ENCODE results near the gene URB2. TPM values are rescaled to one million over a fixed set of nuclear protein-coding genes. Genes with fewer than 3 reads are reported as not detected.

Gene URB2
- total RNA-seq, 1 donor from 2014 or later, result 10.3 TPM

DNA sequence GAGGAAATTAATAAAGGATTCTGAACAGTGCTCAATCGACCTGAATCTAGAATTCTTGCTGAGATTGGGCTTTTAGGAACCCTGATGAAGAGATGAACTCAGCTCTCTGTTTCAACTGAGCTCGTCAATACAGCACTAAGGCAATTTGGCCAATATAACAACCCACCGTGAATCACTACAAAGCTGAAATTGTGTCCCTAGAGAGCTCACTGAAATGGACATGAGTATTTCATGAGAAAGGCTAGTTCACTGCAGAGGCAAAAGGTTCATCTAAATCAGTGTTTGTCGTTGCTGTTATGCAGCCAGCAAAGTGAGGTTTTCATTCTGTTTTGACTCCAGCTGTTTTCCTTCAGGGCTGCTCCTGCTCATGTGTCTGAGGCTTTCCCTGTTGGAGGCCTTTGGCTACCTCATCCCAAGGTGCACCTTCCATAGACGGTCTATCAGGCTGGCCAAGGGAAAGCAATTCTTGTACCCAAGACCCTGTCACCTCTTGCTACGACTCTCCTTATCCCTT is 83.5 kb downstream of the URB2 start:
- no peak overlapping the region for H3K4me3 Mint-ChIP-seq
- Histone ChIP-seq H3K9ac (no peak overlapping the region), H3K9me3 (ENCODE audit: low read depth) (no peaks in the 10 kb centered on the region), H3K4me1 (peaks cover 6% of the 10 kb centered on the region), H3K4me2 (no peak overlapping the region), H3K79me2 (ENCODE audit: low read depth) (no peaks in the 10 kb centered on the region), H3F3A (ENCODE audit: low read depth) (no peaks in the 10 kb centered on the region), H4K20me1 (ENCODE audit: low read depth) (no peaks in the 10 kb centered on the region), H3K4me3 (no peak overlapping the region), H2AFZ (replicated peaks) (no peak overlapping the region), H3K36me3 (no peaks in the 10 kb centered on the region), H3K27me3 (no peaks in the 10 kb centered on the region), H3K27ac (no peak overlapping the region)
- H3K27me3 Mint-ChIP-seq (ENCODE audit: insufficient read depth, low read depth), result no peaks in the 10 kb centered on the region
- peaks cover 23% of the 10 kb centered on the region for H3K9me3 Mint-ChIP-seq
- H3K4me1 Mint-ChIP-seq, result peaks cover 8% of the 10 kb centered on the region
- no peak for DNase-seq (ENCODE audit: low spot score)
- peaks cover 3% of the 10 kb centered on the region for H3K36me3 Mint-ChIP-seq
- TF ChIP-seq, protein P1, sequence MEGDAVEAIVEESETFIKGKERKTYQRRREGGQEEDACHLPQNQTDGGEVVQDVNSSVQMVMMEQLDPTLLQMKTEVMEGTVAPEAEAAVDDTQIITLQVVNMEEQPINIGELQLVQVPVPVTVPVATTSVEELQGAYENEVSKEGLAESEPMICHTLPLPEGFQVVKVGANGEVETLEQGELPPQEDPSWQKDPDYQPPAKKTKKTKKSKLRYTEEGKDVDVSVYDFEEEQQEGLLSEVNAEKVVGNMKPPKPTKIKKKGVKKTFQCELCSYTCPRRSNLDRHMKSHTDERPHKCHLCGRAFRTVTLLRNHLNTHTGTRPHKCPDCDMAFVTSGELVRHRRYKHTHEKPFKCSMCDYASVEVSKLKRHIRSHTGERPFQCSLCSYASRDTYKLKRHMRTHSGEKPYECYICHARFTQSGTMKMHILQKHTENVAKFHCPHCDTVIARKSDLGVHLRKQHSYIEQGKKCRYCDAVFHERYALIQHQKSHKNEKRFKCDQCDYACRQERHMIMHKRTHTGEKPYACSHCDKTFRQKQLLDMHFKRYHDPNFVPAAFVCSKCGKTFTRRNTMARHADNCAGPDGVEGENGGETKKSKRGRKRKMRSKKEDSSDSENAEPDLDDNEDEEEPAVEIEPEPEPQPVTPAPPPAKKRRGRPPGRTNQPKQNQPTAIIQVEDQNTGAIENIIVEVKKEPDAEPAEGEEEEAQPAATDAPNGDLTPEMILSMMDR (IDR thresholded peaks at IDR 0.05), result no peak
- TF ChIP-seq EZH2 (IDR thresholded peaks at IDR 0.05) (no peak), EZH2phosphoT487 (IDR thresholded peaks at IDR 0.05) (no peak)
- H3K27ac Mint-ChIP-seq, result no peak overlapping the region

Other genes starting within 250 kb of the URB2 start
- 1.2 and 2.6 TPM in 2 replicates for gene ACTA1, start 192.2 kb upstream of the URB2 start, total RNA-seq (ENCODE audit: low replicate concordance)
- gene NUP133, start 117.9 kb upstream of the URB2 start, total RNA-seq (ENCODE audit: low replicate concordance), result 65.3 and 89.3 TPM in 2 replicates
- 11.6 and 11.9 TPM in 2 replicates for gene ABCB10, start 67.5 kb upstream of the URB2 start, total RNA-seq (ENCODE audit: low replicate concordance)
- gene TAF5L, start 125 bp upstream of the URB2 start, total RNA-seq (ENCODE audit: low replicate concordance), result 8.5 and 12.3 TPM in 2 replicates

Data from neural progenitor cell (in vitro differentiated cells).